H1 (cell line): ENCODE measurements around the gene NFKB1. TPM values are rescaled to one million over a fixed set of nuclear protein-coding genes. Genes with fewer than 3 reads are reported as not detected.

Experiments used
- CTCF ChIA-PET: fragments of 300-600 bp; sonication (Branson Sonifier 250); formaldehyde crosslinking; loops from one replicate; lab custom pipeline; 2021; ENCODE audit not compliant: partially characterized antibody; lab: Charles Lee
- POLR2A ChIA-PET: fragments of 300-600 bp; sonication (Branson Sonifier 250); formaldehyde crosslinking; loops from one replicate; lab custom pipeline; 2021; ENCODE audit warnings: inconsistent platforms; ENCODE audit not compliant: partially characterized antibody; lab: Charles Lee
- DNase-seq, 2 experiments: peaks; one replicate each; pipeline versions ENCODE4 v3.0.0 to v3.0.0-alpha.2; 2010 to 2022; ENCODE audit warnings: low spot score in 2 of 2, low read depth in 1 of 2, mixed read lengths in 1 of 2
- FAIRE-seq: peaks from 2 replicates; lab custom pipeline; 2011; peaks lifted over from hg19 to GRCh38; lab: Jason Lieb, UNC
- H2AFZ ChIP-seq: 2 replicates; pipeline ENCODE4 v1.8.1; 2012; ENCODE audit warnings: low read length, inconsistent platforms
- H2AK5ac ChIP-seq: 2 replicates; pipeline ENCODE4 v1.6.1; 2013; ENCODE audit warnings: low read depth, low read length
- H2BK120ac ChIP-seq: replicated peaks from 2 replicates; pipeline ENCODE3; 2013; ENCODE audit warnings: low read depth, low read length, inconsistent platforms
- H2BK12ac ChIP-seq: 2 replicates; pipeline ENCODE4 v1.6.1; 2013; ENCODE audit warnings: low read depth, low read length
- H2BK15ac ChIP-seq: 2 replicates; pipeline ENCODE4 v1.6.1; 2013; ENCODE audit warnings: low read length
- H2BK20ac ChIP-seq: 2 replicates; pipeline ENCODE4 v1.6.1; 2013; ENCODE audit warnings: low read length
- H2BK5ac ChIP-seq: 2 replicates; pipeline ENCODE4 v1.6.1; 2013; ENCODE audit warnings: low read depth, low read length
- H3K14ac ChIP-seq: 2 replicates; pipeline ENCODE4 v1.6.1; 2013; ENCODE audit warnings: inconsistent platforms; ENCODE audit not compliant: insufficient read length
- H3K18ac ChIP-seq: 2 replicates; pipeline ENCODE4 v1.6.1; 2013; ENCODE audit warnings: low read length; ENCODE audit errors: extremely low read depth
- H3K23ac ChIP-seq: 2 replicates; pipeline ENCODE4 v1.6.1; 2013; ENCODE audit warnings: inconsistent platforms; ENCODE audit not compliant: insufficient read length
- H3K23me2 ChIP-seq: 2 replicates; pipeline ENCODE4 v1.6.1; 2013; ENCODE audit warnings: low read depth, low read length
- H3K27ac ChIP-seq: 2 replicates; pipeline ENCODE4 v1.6.1; 2011; ENCODE audit warnings: low read depth, low read length, inconsistent platforms
- H3K27me3 ChIP-seq, 4 experiments: replicated peaks in 1 of 4; 1 replicate in 1 of 4; 2 replicates in 3 of 4; pipeline versions ENCODE4 v1.6.1 to v1.8.1; 2011 to 2013; ENCODE audit warnings: low read length in 3 of 4, mild to moderate bottlenecking in 3 of 4, inconsistent platforms in 2 of 4, mixed read lengths in 2 of 4, moderate library complexity in 1 of 4; ENCODE audit not compliant: control insufficient read depth in 3 of 4, insufficient read depth in 3 of 4; ENCODE audit errors: extremely low read depth in 1 of 4
- H3K36me3 ChIP-seq, 4 experiments: 2 replicates each; pipeline versions ENCODE4 v1.6.1 to v1.8.1; 2011 to 2013; ENCODE audit warnings: mild to moderate bottlenecking in 4 of 4, low read length in 3 of 4, moderate library complexity in 2 of 4, control low read depth in 1 of 4, inconsistent platforms in 1 of 4; ENCODE audit not compliant: insufficient read depth in 4 of 4, control insufficient read depth in 2 of 4
- H3K4ac ChIP-seq: replicated peaks from 2 replicates; pipeline ENCODE3; 2013; ENCODE audit warnings: low read length, low read depth, mixed read lengths, inconsistent platforms; ENCODE audit not compliant: insufficient read length
- H3K4me1 ChIP-seq, 4 experiments: replicated peaks in 1 of 4; 1 replicate in 1 of 4; 2 replicates in 3 of 4; pipeline versions ENCODE4 v1.6.1 to v1.8.1; 2011 to 2013; ENCODE audit warnings: low read length in 3 of 4, inconsistent platforms in 2 of 4, mixed read lengths in 1 of 4; ENCODE audit not compliant: insufficient read depth in 4 of 4, control insufficient read depth in 3 of 4
- H3K4me2 ChIP-seq, 2 experiments: 2 replicates each; pipeline versions ENCODE4 v1.6.1 to v1.8.1; 2011 to 2013; ENCODE audit warnings: low read depth in 2 of 2, low read length in 2 of 2, control low read depth in 1 of 2, inconsistent platforms in 1 of 2, mild to moderate bottlenecking in 1 of 2; ENCODE audit not compliant: insufficient read depth in 1 of 2
- H3K4me3 ChIP-seq, 4 experiments: fragments of 200-600, 300-600 bp in 1 of 4; sonication (generic), shearing (Covaris generic), sonication (Bioruptor Twin) in 1 of 4; 2 replicates each; pipeline versions ENCODE4 v1.5.1 to v1.8.1; 2011 to 2016; ENCODE audit warnings: low read length in 4 of 4, low read depth in 3 of 4, control low read depth in 2 of 4, inconsistent platforms in 2 of 4, mild to moderate bottlenecking in 2 of 4, mixed read lengths in 1 of 4, moderate library complexity in 1 of 4; ENCODE audit not compliant: insufficient read depth in 2 of 4; ENCODE audit errors: extremely low read depth in 1 of 4
- H3K56ac ChIP-seq: replicated peaks from 2 replicates; pipeline ENCODE3; 2013; ENCODE audit warnings: low read depth, mild to moderate bottlenecking, mixed read lengths, low read length, inconsistent platforms; ENCODE audit not compliant: insufficient read length
- H3K79me1 ChIP-seq: 2 replicates; pipeline ENCODE4 v1.6.1; 2013; ENCODE audit warnings: low read depth, low read length, control low read depth
- H3K79me2 ChIP-seq, 2 experiments: 2 replicates each; pipeline versions ENCODE4 v1.6.1 to v1.8.1; 2012 to 2013; ENCODE audit warnings: low read length in 2 of 2, mild to moderate bottlenecking in 2 of 2, inconsistent platforms in 1 of 2; ENCODE audit not compliant: insufficient read depth in 2 of 2, control insufficient read depth in 1 of 2
- H3K9ac ChIP-seq, 4 experiments: replicated peaks in 1 of 4; 1 replicate in 1 of 4; 2 replicates in 3 of 4; pipeline versions ENCODE4 v1.6.1 to v1.8.1; 2011 to 2013; ENCODE audit warnings: low read depth in 3 of 4, low read length in 3 of 4, control low read depth in 2 of 4, mild to moderate bottlenecking in 2 of 4, moderate library complexity in 2 of 4, inconsistent platforms in 1 of 4; ENCODE audit errors: extremely low read depth in 1 of 4
- H3K9me3 ChIP-seq, 2 experiments: 2 replicates each; pipeline versions ENCODE4 v1.6.1 to v1.8.1; 2012 to 2013; ENCODE audit warnings: mild to moderate bottlenecking in 2 of 2, moderate library complexity in 2 of 2, control low read depth in 1 of 2, inconsistent platforms in 1 of 2, low read depth in 1 of 2, low read length in 1 of 2, mixed read lengths in 1 of 2; ENCODE audit not compliant: insufficient read depth in 2 of 2
- H4K20me1 ChIP-seq, 2 experiments: replicated peaks in 1 of 2; 2 replicates each; pipeline versions ENCODE3 to v1.8.1; 2011 to 2013; ENCODE audit warnings: inconsistent platforms in 2 of 2, low read length in 2 of 2, mild to moderate bottlenecking in 1 of 2; ENCODE audit not compliant: insufficient read depth in 2 of 2, control insufficient read depth in 1 of 2
- H4K5ac ChIP-seq: 2 replicates; pipeline ENCODE4 v1.6.1; 2013; ENCODE audit warnings: low read length, low read depth, mixed read lengths, inconsistent platforms; ENCODE audit not compliant: insufficient read length
- H4K8ac ChIP-seq: 2 replicates; pipeline ENCODE4 v1.8.0; 2013; ENCODE audit warnings: mild to moderate bottlenecking, moderate library complexity, low read length, inconsistent platforms; ENCODE audit not compliant: insufficient read depth; ENCODE audit errors: extremely low read depth
- H4K91ac ChIP-seq: replicated peaks from 2 replicates; pipeline ENCODE3; 2013; ENCODE audit warnings: low read length, mixed read lengths, inconsistent platforms; ENCODE audit not compliant: insufficient read length
- WGBS, 2 experiments: shearing (Covaris generic) in 1 of 2; methylation state at CpG; one replicate each; pipeline versions ENCODE4 v1.1.6 to v1.1.7; 2013 to 2015; ENCODE audit warnings: low lambda C conversion rate in 2 of 2, mixed read lengths in 2 of 2, inconsistent platforms in 1 of 2, low coverage in 1 of 2, missing lambda C conversion rate in 1 of 2; ENCODE audit not compliant: insufficient replicate concordance in 2 of 2, insufficient coverage in 1 of 2, insufficient read length in 1 of 2; ENCODE audit errors: extremely low coverage in 1 of 2, missing lambda C conversion rate in 1 of 2; 5-methylcytosine and 5-hydroxymethylcytosine counted together
- polyA plus RNA-seq, 7 experiments: library from polyadenylated mRNA; depleted of rRNA in 3 of 7; stranded (reverse) in 5 of 7; unstranded in 2 of 7; fragments of >200 nt in 5 of 7; fragments of 200-250 nt in 2 of 7; gene quantifications; 1 replicate in 5 of 7; 2 replicates in 1 of 7; 4 replicates in 1 of 7; pipeline versions ENCODE4 v1.2.1 to v1.2.3, GENCODE V29; 2011 to 2013; ENCODE audit warnings: missing spikeins in 2 of 7, mixed read lengths in 2 of 7
- total RNA-seq: library from RNA; stranded (reverse); fragmentation: NEBNext Ultra II Directional; extraction: Animal tissue kit (Norgen Biotek cat#: 25700); gene quantifications from 2 replicates; pipeline ENCODE4 v1.2.1, GENCODE V29; 2021

The NFKB1 gene
- total and polyA plus RNA-seq, 2 of the 8 experiments (the other 6 are each of a cell fraction or from before 2014, with no cell fraction given) = 2.9 to 6.8 TPM

GRCh38 chr4:102472441-102473013, 28.6 kb upstream of the NFKB1 start:
- Histone ChIP-seq H2BK12ac (no peak overlapping the region), H3K79me2 (no peaks in the 10 kb centered on the region), H3K18ac (no peak overlapping the region), H3K4me3 (no peak overlapping the region), H3K36me3 (no peaks in the 10 kb centered on the region), H3K79me1 (no peaks in the 10 kb centered on the region), H4K8ac (no peak overlapping the region), H4K91ac (no peak overlapping the region), H2BK120ac (no peak overlapping the region), H3K23me2 (no peaks in the 10 kb centered on the region), H3K14ac (no peak overlapping the region), H2AK5ac (no peak overlapping the region), H3K9me3 (peaks cover 0 to 5% of the 10 kb centered on the region in 2 experiments; a peak in 1 of 4 replicates), H3K4ac (no peak overlapping the region), H3K23ac (no peak overlapping the region), H3K4me2 (no peak overlapping the region), H2BK5ac (no peak overlapping the region), H4K20me1 (no peaks in the 10 kb centered on the region), H2BK15ac (no peak overlapping the region), H4K5ac (no peak overlapping the region), H3K56ac (no peak overlapping the region), H3K9ac (no peak overlapping the region), H3K27me3 (no peaks in the 10 kb centered on the region), H3K27ac (no peak overlapping the region), H2AFZ (no peak overlapping the region), H2BK20ac (no peak overlapping the region), H3K4me1 (no peaks in the 10 kb centered on the region)
- POLR2A ChIA-PET = no interaction called here
- FAIRE-seq (no peak), DNase-seq (no peak)
- WGBS, 2 experiments = 93% methylated on average over 1 of the region's 1 CpG; no CpG with 5 or more reads in 1 of the 2 experiments
- CTCF ChIA-PET = interaction anchor here (1.8 kb wide), 1 partner anchor 11 kb away, joined by 5 read pairs; no protein-coding TSS in a partner anchor
